NK-92 (cell line): ENCODE results near the gene ATG9B.

Experiments
- DNase-seq: peaks from one replicate; lab custom pipeline; 2025; ENCODE audit not compliant: unreplicated experiment; lab: John Stamatoyannopoulos, UW

ATG9B gene

GRCh38 chr7:150971242-150972022 is 52.9 kb downstream of the ATG9B start:
- DNase-seq = no peak

GRCh38 chr7:150970424-150970823 is 53.9 kb downstream of the ATG9B start:
- DNase-seq = no peak

- DNase-seq = no peak
Observed at GRCh38 chr7:150969475-150969874, 54.8 kb downstream of the ATG9B start.

- no peak for DNase-seq
Observed at GRCh38 chr7:150968734-150969372, 55.4 kb downstream of the ATG9B start.

GRCh38 chr7:150968056-150968733 is 56.1 kb downstream of the ATG9B start:
- DNase-seq = no peak

- DNase-seq = no peak
Observed at GRCh38 chr7:150967349-150967748, 56.9 kb downstream of the ATG9B start.

- no peak for DNase-seq
Observed at GRCh38 chr7:150966002-150966401, 58.3 kb downstream of the ATG9B start.

GRCh38 chr7:150965273-150965830 is 58.9 kb downstream of the ATG9B start:
- DNase-seq = no peak
